HEK293 (cell line): ENCODE results near the gene CIC.

Experiments
- ATF2 ChIP-seq: fragments of 450-650 bp; formaldehyde crosslinking; IDR thresholded peaks from 2 replicates; pipeline ENCODE4 v1.5.1; 2016; ENCODE audit warnings: missing biosample characterization, missing genetic modification characterization, low read depth
- GFI1B ChIP-seq: fragments of 450-650 bp; formaldehyde crosslinking; IDR thresholded peaks from 2 replicates; pipeline ENCODE4 v1.5.1; 2016; ENCODE audit warnings: missing biosample characterization, missing genetic modification characterization
- GLI2 ChIP-seq: fragments of 450-650 bp; formaldehyde crosslinking; IDR thresholded peaks from 2 replicates; pipeline ENCODE4; 2017; ENCODE audit warnings: missing biosample characterization, missing genetic modification characterization, low read depth, borderline replicate concordance
- GLIS1 ChIP-seq: fragments of 450-650 bp; formaldehyde crosslinking; IDR thresholded peaks from 2 replicates; pipeline ENCODE4 v1.5.1; 2016; ENCODE audit warnings: missing biosample characterization, missing genetic modification characterization
- KLF8 ChIP-seq: fragments of 450-650 bp; formaldehyde crosslinking; IDR thresholded peaks from 2 replicates; pipeline ENCODE4 v1.5.1; 2016; ENCODE audit warnings: missing biosample characterization, missing genetic modification characterization
- SALL2 ChIP-seq: fragments of 450-650 bp; formaldehyde crosslinking; IDR thresholded peaks from 2 replicates; pipeline ENCODE4 v1.5.0; 2017; ENCODE audit warnings: missing biosample characterization, mild to moderate bottlenecking, missing genetic modification characterization, borderline replicate concordance
- SP2 ChIP-seq: fragments of 450-650 bp; formaldehyde crosslinking; IDR thresholded peaks from 2 replicates; pipeline ENCODE4 v1.5.1; 2016; ENCODE audit warnings: missing biosample characterization, missing genetic modification characterization
- SP3 ChIP-seq: fragments of 450-650 bp; formaldehyde crosslinking; IDR thresholded peaks from 2 replicates; pipeline ENCODE4 v1.5.1; 2016; ENCODE audit warnings: missing biosample characterization, missing genetic modification characterization
- TCF7L2 ChIP-seq: IDR thresholded peaks from 2 replicates; pipeline ENCODE4 v1.6.1; 2011; ENCODE audit warnings: low read depth, mild to moderate bottlenecking, inconsistent platforms, low read length, moderate library complexity, borderline replicate concordance
- TRIM28 ChIP-seq: IDR thresholded peaks from 2 replicates; pipeline ENCODE4 v1.6.1; 2011; ENCODE audit warnings: low read length, control low read depth, borderline replicate concordance
- ZBTB17 ChIP-seq: fragments of 450-650 bp; formaldehyde crosslinking; IDR thresholded peaks from 2 replicates; pipeline ENCODE4 v1.5.1; 2016; ENCODE audit warnings: missing biosample characterization, missing genetic modification characterization
- ZFP3 ChIP-seq: fragments of 450-650 bp; formaldehyde crosslinking; IDR thresholded peaks from 2 replicates; pipeline ENCODE4 v1.5.1; 2016; ENCODE audit warnings: low read depth, missing biosample characterization, missing genetic modification characterization
- ZNF114 ChIP-seq: fragments of 450-650 bp; formaldehyde crosslinking; IDR thresholded peaks from 2 replicates; pipeline ENCODE4 v1.5.0; 2017; ENCODE audit warnings: missing biosample characterization, missing genetic modification characterization
- ZNF16 ChIP-seq: fragments of 450-650 bp; formaldehyde crosslinking; IDR thresholded peaks from 2 replicates; pipeline ENCODE4 v1.5.1; 2016; ENCODE audit warnings: low read depth, missing biosample characterization, missing genetic modification characterization
- ZNF19 ChIP-seq: fragments of 450-650 bp; formaldehyde crosslinking; IDR thresholded peaks from 2 replicates; pipeline ENCODE4; 2016; ENCODE audit warnings: missing biosample characterization, missing genetic modification characterization, low read depth
- ZNF2 ChIP-seq: fragments of 450-650 bp; formaldehyde crosslinking; IDR thresholded peaks from 2 replicates; pipeline ENCODE4 v1.5.1; 2016; ENCODE audit warnings: missing biosample characterization, missing genetic modification characterization
- ZNF221 ChIP-seq: fragments of 450-650 bp; formaldehyde crosslinking; IDR thresholded peaks from 2 replicates; pipeline ENCODE4 v1.5.1; 2017; ENCODE audit warnings: missing biosample characterization, missing genetic modification characterization, borderline replicate concordance
- ZNF37A ChIP-seq: fragments of 450-650 bp; IDR thresholded peaks from 2 replicates; pipeline ENCODE4 v1.5.1; 2018; ENCODE audit warnings: missing biosample characterization, missing genetic modification characterization
- ZNF473 ChIP-seq: fragments of 450-650 bp; formaldehyde crosslinking; IDR thresholded peaks from 2 replicates; pipeline ENCODE4 v1.5.1; 2017; ENCODE audit warnings: missing biosample characterization, missing genetic modification characterization
- ZNF501 ChIP-seq: fragments of 450-650 bp; formaldehyde crosslinking; IDR thresholded peaks from 2 replicates; pipeline ENCODE4 v1.5.1; 2016; ENCODE audit warnings: missing biosample characterization, missing genetic modification characterization
- ZNF518A ChIP-seq: fragments of 450-650 bp; formaldehyde crosslinking; conservative IDR thresholded peaks from 2 replicates; pipeline ENCODE4 v1.5.1; 2016; ENCODE audit warnings: low read depth, missing biosample characterization, missing genetic modification characterization
- ZNF529 ChIP-seq: fragments of 450-650 bp; formaldehyde crosslinking; IDR thresholded peaks from 2 replicates; pipeline ENCODE4 v1.5.1; 2017; ENCODE audit warnings: missing genetic modification characterization, missing biosample characterization; ENCODE audit not compliant: insufficient replicate concordance
- ZNF596 ChIP-seq: fragments of 450-650 bp; IDR thresholded peaks from 2 replicates; pipeline ENCODE4 v1.5.0; 2018; ENCODE audit warnings: missing biosample characterization, mild to moderate bottlenecking, missing genetic modification characterization, moderate library complexity
- ZNF785 ChIP-seq: fragments of 450-650 bp; formaldehyde crosslinking; IDR thresholded peaks from 2 replicates; pipeline ENCODE4 v1.5.1; 2016; ENCODE audit warnings: missing biosample characterization, missing genetic modification characterization
- ZNF837 ChIP-seq: fragments of 450-650 bp; formaldehyde crosslinking; IDR thresholded peaks from 2 replicates; pipeline ENCODE4 v1.5.1; 2016; ENCODE audit warnings: missing biosample characterization, missing genetic modification characterization
- TF ChIP-seq, protein P1 (sequence below): fragments of 450-650 bp; formaldehyde crosslinking; IDR thresholded peaks from 2 replicates; pipeline ENCODE4 v1.5.1; 2016; ENCODE audit warnings: missing biosample characterization, missing genetic modification characterization, low read depth
- TF ChIP-seq, protein P2 (sequence below): fragments of 450-650 bp; formaldehyde crosslinking; IDR thresholded peaks from 2 replicates; pipeline ENCODE4 v1.5.1; 2016; ENCODE audit warnings: missing biosample characterization, missing genetic modification characterization
- TF ChIP-seq, protein P3 (sequence below): fragments of 450-650 bp; formaldehyde crosslinking; IDR thresholded peaks from 2 replicates; pipeline ENCODE4 v1.5.1; 2016; ENCODE audit warnings: missing biosample characterization, missing genetic modification characterization

CIC gene

DNA sequence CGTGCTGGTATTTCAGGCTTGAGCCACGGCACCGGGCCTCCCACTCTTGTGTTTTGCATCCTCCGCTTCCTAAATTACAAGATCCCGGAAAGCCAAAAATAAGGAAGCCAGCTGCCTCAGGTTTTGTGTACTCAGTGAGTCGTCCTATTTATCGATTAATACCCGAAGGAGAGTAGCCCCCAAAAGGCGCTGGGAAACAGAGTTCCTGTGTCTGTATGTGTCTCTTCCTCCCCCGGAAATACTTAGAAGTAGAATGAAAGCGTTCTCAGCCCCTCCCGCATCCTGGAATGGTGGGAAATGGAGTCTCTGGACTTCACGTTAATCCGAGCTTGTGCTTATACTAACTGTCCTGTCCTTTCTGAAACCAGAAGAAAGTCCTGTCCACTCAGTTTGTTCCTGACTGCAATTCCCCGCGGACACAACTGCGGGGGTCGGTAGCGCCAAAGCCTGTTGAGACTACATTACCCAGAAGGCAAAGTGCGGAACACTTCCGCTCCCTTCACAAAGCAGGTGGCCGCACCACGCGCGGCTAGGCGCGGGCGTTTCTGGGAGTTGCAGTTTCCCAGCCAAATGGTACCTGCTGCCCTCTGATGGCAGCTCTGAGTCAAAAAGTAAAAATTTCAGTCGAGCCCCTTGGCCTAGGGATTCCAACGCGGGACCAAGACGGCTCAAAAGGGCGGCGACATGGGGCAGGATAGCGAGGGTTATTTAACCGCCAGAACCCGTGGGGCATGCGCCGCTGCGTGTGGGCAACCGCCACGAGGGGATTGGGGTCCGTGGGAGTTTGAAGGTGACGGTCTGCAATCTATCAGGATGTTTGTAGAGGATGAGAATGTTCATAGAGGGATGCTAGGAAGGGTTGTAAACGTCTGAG, 24.5 kb upstream of the CIC start (continued):
- TF ChIP-seq ZNF518A (tag by site-specific recombination) (peak; percentile 71), ZFP3 (tag by site-specific recombination) (no peak), ZNF596 (tag by site-specific recombination) (no peak), SP3 (tag by site-specific recombination) (peak; percentile 93), ZNF529 (no peak), ZNF2 (peak; percentile 48; the same call in 1 of the 2 replicates), KLF8 (tag by site-specific recombination) (peak; percentile 87), ZNF114 (no peak), GLI2 (tag by site-specific recombination) (no peak), ZNF473 (no peak), ZBTB17 (tag by site-specific recombination) (peak; percentile 94), GLIS1 (tag by site-specific recombination) (peak; percentile 90), ZNF37A (tag by site-specific recombination) (no peak), ZNF501 (tag by site-specific recombination) (no peak), ZNF785 (tag by site-specific recombination) (no peak), SP2 (peak; percentile 68), ZNF19 (tag by site-specific recombination) (no peak), ZNF221 (tag by site-specific recombination) (no peak), TCF7L2 (no peak), SALL2 (tag by site-specific recombination) (no peak), GFI1B (tag by site-specific recombination) (no peak), TRIM28 (no peak), ZNF837 (tag by site-specific recombination) (no peak), ATF2 (tag by site-specific recombination) (no peak), ZNF16 (tag by site-specific recombination) (no peak)
- TF ChIP-seq, protein P1, sequence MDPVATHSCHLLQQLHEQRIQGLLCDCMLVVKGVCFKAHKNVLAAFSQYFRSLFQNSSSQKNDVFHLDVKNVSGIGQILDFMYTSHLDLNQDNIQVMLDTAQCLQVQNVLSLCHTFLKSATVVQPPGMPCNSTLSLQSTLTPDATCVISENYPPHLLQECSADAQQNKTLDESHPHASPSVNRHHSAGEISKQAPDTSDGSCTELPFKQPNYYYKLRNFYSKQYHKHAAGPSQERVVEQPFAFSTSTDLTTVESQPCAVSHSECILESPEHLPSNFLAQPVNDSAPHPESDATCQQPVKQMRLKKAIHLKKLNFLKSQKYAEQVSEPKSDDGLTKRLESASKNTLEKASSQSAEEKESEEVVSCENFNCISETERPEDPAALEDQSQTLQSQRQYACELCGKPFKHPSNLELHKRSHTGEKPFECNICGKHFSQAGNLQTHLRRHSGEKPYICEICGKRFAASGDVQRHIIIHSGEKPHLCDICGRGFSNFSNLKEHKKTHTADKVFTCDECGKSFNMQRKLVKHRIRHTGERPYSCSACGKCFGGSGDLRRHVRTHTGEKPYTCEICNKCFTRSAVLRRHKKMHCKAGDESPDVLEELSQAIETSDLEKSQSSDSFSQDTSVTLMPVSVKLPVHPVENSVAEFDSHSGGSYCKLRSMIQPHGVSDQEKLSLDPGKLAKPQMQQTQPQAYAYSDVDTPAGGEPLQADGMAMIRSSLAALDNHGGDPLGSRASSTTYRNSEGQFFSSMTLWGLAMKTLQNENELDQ = no peak
- TF ChIP-seq, protein P2, sequence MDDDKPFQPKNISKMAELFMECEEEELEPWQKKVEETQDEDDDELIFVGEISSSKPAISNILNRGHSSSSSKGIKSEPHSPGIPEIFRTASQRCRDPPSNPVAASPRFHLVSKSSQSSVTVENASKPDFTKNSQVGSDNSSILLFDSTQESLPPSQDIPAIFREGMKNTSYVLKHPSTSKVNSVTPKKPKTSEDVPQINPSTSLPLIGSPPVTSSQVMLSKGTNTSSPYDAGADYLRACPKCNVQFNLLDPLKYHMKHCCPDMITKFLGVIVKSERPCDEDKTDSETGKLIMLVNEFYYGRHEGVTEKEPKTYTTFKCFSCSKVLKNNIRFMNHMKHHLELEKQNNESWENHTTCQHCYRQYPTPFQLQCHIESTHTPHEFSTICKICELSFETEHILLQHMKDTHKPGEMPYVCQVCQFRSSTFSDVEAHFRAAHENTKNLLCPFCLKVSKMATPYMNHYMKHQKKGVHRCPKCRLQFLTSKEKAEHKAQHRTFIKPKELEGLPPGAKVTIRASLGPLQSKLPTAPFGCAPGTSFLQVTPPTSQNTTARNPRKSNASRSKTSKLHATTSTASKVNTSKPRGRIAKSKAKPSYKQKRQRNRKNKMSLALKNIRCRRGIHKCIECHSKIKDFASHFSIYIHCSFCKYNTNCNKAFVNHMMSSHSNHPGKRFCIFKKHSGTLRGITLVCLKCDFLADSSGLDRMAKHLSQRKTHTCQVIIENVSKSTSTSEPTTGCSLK = no peak
- TF ChIP-seq, protein P3, sequence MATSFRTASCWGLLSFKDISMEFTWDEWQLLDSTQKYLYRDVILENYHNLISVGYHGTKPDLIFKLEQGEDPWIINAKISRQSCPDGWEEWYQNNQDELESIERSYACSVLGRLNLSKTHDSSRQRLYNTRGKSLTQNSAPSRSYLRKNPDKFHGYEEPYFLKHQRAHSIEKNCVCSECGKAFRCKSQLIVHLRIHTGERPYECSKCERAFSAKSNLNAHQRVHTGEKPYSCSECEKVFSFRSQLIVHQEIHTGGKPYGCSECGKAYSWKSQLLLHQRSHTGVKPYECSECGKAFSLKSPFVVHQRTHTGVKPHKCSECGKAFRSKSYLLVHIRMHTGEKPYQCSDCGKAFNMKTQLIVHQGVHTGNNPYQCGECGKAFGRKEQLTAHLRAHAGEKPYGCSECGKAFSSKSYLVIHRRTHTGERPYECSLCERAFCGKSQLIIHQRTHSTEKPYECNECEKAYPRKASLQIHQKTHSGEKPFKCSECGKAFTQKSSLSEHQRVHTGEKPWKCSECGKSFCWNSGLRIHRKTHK = no peak
